Transverse colon (tissue), 4 donors: Measurements from ENCODE around the gene HINT1. TPM values are rescaled to one million over a fixed set of nuclear protein-coding genes. Genes with fewer than 3 reads are reported as not detected.

ENCODE experiments used
- DNase-seq: peaks from one replicate; pipeline ENCODE4 v3.0.0-alpha.2; 2019
- H3K27ac ChIP-seq, 4 donors: fragments of 200-600 bp; sonication (generic); 2 replicates each; pipeline ENCODE4 v1.5.1; 2016 to 2018; ENCODE audit warnings: inconsistent platforms in 4 of 4
- H3K27me3 ChIP-seq: fragments of 200-600 bp; sonication (generic); 2 replicates; pipeline ENCODE4 v1.5.1; 2017; ENCODE audit warnings: inconsistent platforms
- H3K36me3 ChIP-seq, 4 donors: fragments of 200-600 bp; sonication (generic); 2 replicates each; pipeline ENCODE4 v1.5.1; 2017 to 2019; ENCODE audit warnings: inconsistent platforms in 4 of 4
- H3K4me1 ChIP-seq, 4 donors: fragments of 200-600 bp; sonication (generic); 2 replicates each; pipeline ENCODE4 v1.5.1; 2017 to 2020; ENCODE audit warnings: inconsistent platforms in 4 of 4
- H3K4me3 ChIP-seq, 4 donors: fragments of 200-600 bp; sonication (generic); 1 replicate in 1 of 4; 2 replicates in 3 of 4; pipeline versions ENCODE4 v1.5.1 to v1.6.1; 2017 to 2019; ENCODE audit warnings: inconsistent platforms in 4 of 4
- H3K9me3 ChIP-seq, 2 donors: fragments of 200-600 bp; sonication (generic); 2 replicates each; pipeline ENCODE4 v1.5.1; 2017 to 2019; ENCODE audit warnings: inconsistent platforms in 2 of 2
- CTCF ChIP-seq, 5 experiments: fragments of 200-600 bp in 3 of 5; fragments of 450-650 bp in 2 of 5; sonication (generic) in 3 of 5; IDR thresholded peaks; 1 replicate in 2 of 5; 2 replicates in 3 of 5; pipeline ENCODE4 v1.5.1; 2016 to 2017; ENCODE audit warnings: antibody characterized with exemption in 5 of 5, inconsistent platforms in 3 of 5, mild to moderate bottlenecking in 2 of 5, moderate library complexity in 1 of 5
- EP300 ChIP-seq: sonication (generic); formaldehyde crosslinking; IDR thresholded peaks from one replicate; pipeline ENCODE4 v1.6.1; 2017; ENCODE audit warnings: antibody characterized with exemption, low read depth
- POLR2A ChIP-seq: fragments of 450-650 bp; IDR thresholded peaks from one replicate; pipeline ENCODE4 v1.6.1; 2016; ENCODE audit warnings: antibody characterized with exemption, mild to moderate bottlenecking, moderate library complexity
- POLR2AphosphoS5 ChIP-seq, 3 donors: sonication (generic); formaldehyde crosslinking; IDR thresholded peaks; one replicate each; pipeline ENCODE4 v1.6.1; 2016; ENCODE audit warnings: antibody characterized with exemption in 3 of 3
- WGBS, 2 donors: methylation state at CpG; one replicate each; pipeline ENCODE4 v1.1.5; 2018; ENCODE audit warnings: low coverage in 1 of 2; 5-methylcytosine and 5-hydroxymethylcytosine counted together
- in situ Hi-C, 4 donors: fragments of 200-750 bp; cut with MboI; loops; one replicate each; pipeline versions ENCODE4 v1.15.0 to v1.15.1; 2017; ENCODE audit warnings: low sequenced_read_pairs in 3 of 4, low pct_ligation_motif_present in 1 of 4, low pct_unique_long_range_greater_than_20kb in 1 of 4
- intact Hi-C: fragments of 100-400 bp; cut with DNase I; formaldehyde crosslinking; loops from one replicate; pipeline ENCODE4 v1.15.1; 2023; ENCODE audit warnings: low total_unique reads
- total RNA-seq, 4 donors: library from RNA; depleted of rRNA; stranded (reverse); fragments of >200 nt; gene quantifications; one replicate each; pipeline ENCODE4 v1.1.0, GENCODE V29; 2016

Gene HINT1
- total RNA-seq, 4 donors from 2014 or later = 252 to 668 (median 349) TPM

GRCh38 chr5:131171276-131171810 lies 6.3 kb upstream of the HINT1 start:
- Histone ChIP-seq H3K27ac (peak overlapping the region; percentile 82 to 89 (median 86)), H3K4me3 (peak overlapping the region; percentile 40 to 77 (median 46)), H3K27me3 (no peaks in the 10 kb centered on the region), H3K36me3 (no peaks in the 10 kb centered on the region), H3K4me1 (peaks cover 5 to 21% (median 14%) of the 10 kb centered on the region in 4 donors), H3K9me3 (no peaks in the 10 kb centered on the region)
- intact Hi-C loops = no loop called here
- 0 to 3% methylated on average over 2 to 11 of the region's 11 CpGs for WGBS, 2 donors
- in situ Hi-C loops = loop anchor here in 2 of 4 donors (25.0 kb wide), 2 partner anchors 216 to 241 kb away; no protein-coding TSS in a partner anchor
- peak; percentile 51 for DNase-seq
- TF ChIP-seq EP300 (no peak), POLR2AphosphoS5 (IDR thresholded peaks at IDR 0.05) (no peak), POLR2A (no peak), CTCF (IDR thresholded peaks at IDR 0.05) (peak in 1 of 5 experiments; percentile 1)

- in situ Hi-C loops (loop anchor here in 2 of 4 donors (25.0 kb wide), 2 partner anchors 217 to 242 kb away; no protein-coding TSS in a partner anchor), intact Hi-C loops (no loop called here)
- TF ChIP-seq EP300 (no peak), POLR2A (peak; percentile 81), POLR2AphosphoS5 (IDR thresholded peaks at IDR 0.05) (peak; percentile 77 to 92 (median 92)), CTCF (IDR thresholded peaks at IDR 0.05) (peak in 3 of 5 experiments; percentile 9 to 33 (median 31))
These were observed 5.7 kb upstream of the HINT1 start, which contains the start of gene LYRM7 for GRCh38 chr5:131170540-131171275. Gene LYRM7, plus strand, starts transcription at chr5:131170944. Its CDS starts 77 bp downstream, at chr5:131171021.

GRCh38 chr5:131169810-131170539 lies 4.9 kb upstream of the HINT1 start:
- intact Hi-C loops = no loop called here
- H3K27me3 ChIP-seq = no peaks in the 10 kb centered on the region
- peak overlapping the region; percentile 29 to 77 (median 46) for H3K4me3 ChIP-seq
- in situ Hi-C loops = loop anchor here (10.0 to 25.0 kb wide), 6 partner anchors 95 to 245 kb away; partner anchors contain the start of gene CDC42SE2 (in 1 of the 4)
- 35 to 41% methylated on average over 14 to 16 of the region's 16 CpGs for WGBS, 2 donors
- no peaks in the 10 kb centered on the region for H3K36me3 ChIP-seq
- H3K27ac ChIP-seq = peak overlapping the region; percentile 82 to 89 (median 86)
- no peak for TF ChIP-seq POLR2AphosphoS5 (IDR thresholded peaks at IDR 0.05)
- TF ChIP-seq CTCF (IDR thresholded peaks at IDR 0.05) = no peak
- TF ChIP-seq EP300 = no peak
- no peak for TF ChIP-seq POLR2A
- H3K4me1 ChIP-seq = peaks cover 12 to 31% (median 20%) of the 10 kb centered on the region in 4 donors
- H3K9me3 ChIP-seq = no peaks in the 10 kb centered on the region
- DNase-seq = no peak

More at GRCh38 chr5:131170540-131171275, 5.7 kb upstream of the HINT1 start, which contains the start of gene LYRM7:
- H3K9me3 ChIP-seq = no peaks in the 10 kb centered on the region
- peaks cover 9 to 27% (median 16%) of the 10 kb centered on the region in 4 donors for H3K4me1 ChIP-seq
- H3K4me3 ChIP-seq = peak within 1 kb of the TSS; percentile 40 to 77 (median 46)
- H3K27me3 ChIP-seq = no peaks in the 10 kb centered on the region
- WGBS, 2 donors = 2% methylated on average over 42 of the region's 42 CpGs; no CpG with 5 or more reads in 1 of the 2 donors
- H3K27ac ChIP-seq = peak within 1 kb of the TSS; percentile 82 to 89 (median 86)
- peak; percentile 98 for DNase-seq
- no peaks in the 10 kb centered on the region for H3K36me3 ChIP-seq
